GM12891 (cell line): ENCODE measurements around the gene SNU13.

Experiments used
- POLR2A ChIP-seq: IDR thresholded peaks from 2 replicates; pipeline ENCODE4 v1.6.1; 2011; ENCODE audit warnings: low read depth, low read length, control low read depth
- POLR2AphosphoS5 ChIP-seq: IDR thresholded peaks from 2 replicates; pipeline ENCODE4 v1.6.1; 2011; ENCODE audit warnings: low read depth, low read length, control low read depth
- TAF1 ChIP-seq: IDR thresholded peaks from 2 replicates; pipeline ENCODE4 v1.6.1; 2011; ENCODE audit warnings: low read depth, low read length, control low read depth

DNA sequence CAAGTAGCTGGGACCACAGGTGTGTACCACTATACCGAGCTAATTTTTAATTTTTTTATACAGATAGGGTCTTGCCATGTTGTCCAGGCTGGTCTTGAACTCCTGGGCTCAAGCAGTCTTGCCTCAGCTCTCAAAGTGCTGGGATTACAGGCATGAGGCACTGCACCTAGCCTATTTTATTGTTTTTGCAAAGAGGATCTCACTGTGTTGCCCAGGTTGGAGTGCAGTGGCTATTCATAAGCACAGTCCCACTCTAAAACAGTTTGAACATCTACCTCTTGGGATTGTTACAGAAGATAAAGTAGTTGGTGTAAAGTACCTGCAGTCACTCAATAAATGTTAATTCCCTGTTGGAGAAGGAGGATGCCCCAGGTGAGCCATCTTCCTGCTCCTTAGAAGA, 38.4 kb downstream of the SNU13 start:
- TF ChIP-seq POLR2AphosphoS5 (no peak), TAF1 (no peak), POLR2A (no peak)
